NCI-H2081 (cell line): Measurements from ENCODE around the gene ANAPC5.
"Not testable (repeated sequence)": the region's sequence is repeated elsewhere in the genome, so short reads cannot be mapped to it uniquely, and the experiment has no call there.

Source experiments
- DNase-seq, 2 experiments: peaks; one replicate each; lab custom pipeline; 2025; lab: John Stamatoyannopoulos, UW

Gene ANAPC5

DNA sequence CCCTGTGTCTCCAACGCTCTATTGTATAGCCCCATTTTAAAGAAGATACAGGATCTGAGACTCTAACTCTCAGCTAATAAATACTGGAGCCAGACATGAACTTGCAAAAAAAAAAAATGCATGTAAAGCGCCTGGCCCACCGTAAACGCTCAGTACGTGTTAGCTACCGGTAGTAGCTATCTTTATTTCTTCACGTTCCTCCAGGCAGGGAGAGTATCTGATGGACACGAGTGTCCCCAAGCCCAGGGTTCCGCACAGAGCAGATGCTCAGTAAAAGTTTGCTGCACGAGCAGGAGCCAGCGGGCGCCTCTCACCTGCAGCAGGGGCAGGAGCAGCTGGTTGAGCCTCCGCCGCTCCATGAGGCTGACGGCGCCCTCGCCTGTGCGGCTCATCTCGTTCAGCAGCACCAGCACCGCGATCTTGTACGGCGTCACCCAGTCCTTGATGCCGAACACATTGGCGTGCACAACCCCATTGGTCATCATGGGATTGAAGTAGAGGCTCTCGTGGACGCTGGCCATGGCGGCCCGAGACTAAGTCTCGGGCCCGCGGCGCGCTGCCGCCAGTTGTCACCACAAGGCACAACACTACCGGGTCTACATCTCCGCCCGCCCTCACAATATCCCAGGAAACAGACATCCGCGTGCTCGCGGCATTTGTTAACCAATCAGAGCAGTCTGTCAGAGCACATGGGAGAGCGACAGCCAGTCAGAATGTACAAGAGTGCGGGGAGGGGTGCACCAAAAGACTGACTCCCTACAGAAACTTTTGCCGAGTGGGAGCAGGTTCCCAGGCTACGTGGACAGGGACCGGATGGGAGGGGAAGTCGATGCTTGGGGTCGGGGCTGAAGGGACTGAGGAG lies at the start of gene ANAPC5:
Gene ANAPC5, minus strand, starts transcription at position 592 of the 862 bp plus-strand sequence. Its CDS starts 71 bp downstream, at position 521.
- peak; percentile 98 to 99 for DNase-seq

DNA sequence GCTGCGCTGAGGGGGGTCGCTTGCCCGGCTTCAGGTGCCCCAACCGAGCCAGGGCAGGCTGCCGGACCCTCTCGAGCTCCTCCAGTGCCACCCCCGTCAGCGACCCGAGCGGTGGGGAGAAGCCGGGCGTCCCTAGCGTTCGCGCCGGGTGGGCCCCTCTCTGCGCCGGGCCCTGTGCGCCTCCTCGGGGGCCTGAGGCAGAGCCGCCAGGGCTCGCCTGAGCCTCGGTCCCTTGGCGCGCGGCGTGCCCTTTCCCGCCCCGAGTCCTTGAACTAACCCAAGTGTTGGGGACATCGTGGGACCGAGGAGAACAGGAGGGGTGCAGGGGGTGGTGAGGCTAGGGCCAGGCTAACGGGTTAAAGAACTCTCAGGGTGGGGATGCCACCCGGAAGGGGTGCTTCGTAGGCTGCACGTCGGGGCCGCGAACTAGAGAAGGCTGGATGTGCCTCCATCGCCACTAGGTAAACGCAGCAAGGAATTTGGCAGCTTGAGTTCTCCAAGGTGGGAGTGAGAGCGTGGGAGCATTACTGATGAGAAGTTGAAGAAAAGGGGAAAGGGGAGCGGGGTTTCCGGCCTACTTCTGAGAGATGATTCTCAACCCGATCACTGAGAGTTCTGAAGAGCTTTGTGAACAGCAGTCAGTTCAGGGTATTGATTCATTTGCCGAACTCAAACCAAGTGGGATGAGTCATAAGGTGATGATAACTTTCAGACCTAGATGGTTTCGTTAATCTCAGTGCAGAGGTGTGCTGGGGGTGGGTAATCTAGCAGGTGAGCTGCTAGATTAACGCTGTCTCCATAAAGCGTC lies 48.3 kb upstream of the ANAPC5 start:
- peak; percentile 4 to 56 for DNase-seq

DNA sequence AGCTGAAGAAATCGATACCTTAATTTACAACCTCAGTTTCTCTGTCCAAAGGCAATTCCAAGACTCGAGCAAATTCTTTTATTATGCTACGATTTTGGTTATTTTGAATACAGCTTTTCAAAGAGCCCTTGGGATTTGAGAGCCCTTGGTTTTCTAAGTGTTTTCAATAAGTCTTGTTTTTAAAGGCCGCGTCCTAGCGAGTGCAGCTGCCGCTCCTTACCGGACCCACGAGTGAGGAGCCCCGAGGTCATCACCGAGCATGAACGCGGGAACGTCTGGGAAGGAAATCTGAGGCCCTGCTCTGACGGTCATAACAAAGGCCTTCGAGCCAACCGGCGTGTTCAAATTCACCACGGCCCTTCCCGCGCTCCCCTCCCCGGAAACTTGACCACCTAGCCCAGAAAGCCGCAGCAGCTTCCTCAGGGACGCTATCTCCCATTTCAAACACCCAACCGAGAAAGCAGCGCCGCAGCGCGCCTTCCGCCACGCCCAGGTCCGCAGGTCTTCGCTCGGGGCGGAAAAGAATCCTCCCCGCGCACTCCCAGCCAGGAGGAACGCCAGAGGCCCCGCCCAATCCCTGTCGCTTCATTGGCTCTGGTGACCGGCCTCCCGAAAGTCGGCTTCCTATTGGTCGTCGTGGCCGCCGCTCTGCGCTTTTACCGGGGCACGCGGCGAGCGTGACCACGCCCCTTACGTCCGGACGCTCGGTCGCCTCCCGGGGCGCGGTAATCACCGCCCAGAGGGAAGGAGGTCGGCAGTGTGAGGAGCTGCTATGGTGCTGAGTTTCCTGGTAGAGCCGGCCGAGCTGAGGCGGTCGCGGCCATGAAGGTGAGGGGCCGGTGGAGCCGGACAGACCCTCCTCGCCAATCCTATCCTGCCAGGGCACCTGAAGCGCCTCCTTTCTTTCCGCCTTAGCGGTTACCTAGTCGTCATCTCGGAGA lies 47.5 kb upstream of the ANAPC5 start, which contains the start of gene RNF34:
Gene RNF34, plus strand, starts transcription at position 728 of the 941 bp plus-strand sequence. Its CDS starts 95 bp downstream, at position 823.
- peak; percentile 98 to 99 for DNase-seq

GRCh38 chr12:121398355-121398754 lies 46.1 kb upstream of the ANAPC5 start:
- no peak for DNase-seq

DNA sequence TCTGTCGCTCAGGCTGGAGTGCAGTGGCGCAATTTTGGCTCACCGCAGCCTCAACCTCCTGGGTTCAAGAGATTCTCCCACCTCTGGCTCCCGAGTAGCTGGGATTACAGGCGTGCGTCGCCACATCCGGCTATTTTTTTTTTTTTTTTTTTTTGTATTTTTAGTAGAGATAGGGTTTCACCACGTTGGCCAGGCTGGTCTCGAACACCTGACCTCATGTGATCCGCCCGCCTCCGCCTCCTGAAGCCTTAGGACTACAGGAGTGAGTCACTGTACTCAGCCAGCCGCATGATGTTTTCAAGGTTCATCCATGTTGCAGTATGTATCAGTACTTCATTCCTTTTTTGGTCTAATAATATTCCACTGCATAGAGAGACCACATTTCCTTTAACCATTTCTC lies 45.3 kb upstream of the ANAPC5 start:
- no peak for DNase-seq

- DNase-seq = no peak
Observed at GRCh38 chr12:121392325-121392716, 40.1 kb upstream of the ANAPC5 start.

DNA sequence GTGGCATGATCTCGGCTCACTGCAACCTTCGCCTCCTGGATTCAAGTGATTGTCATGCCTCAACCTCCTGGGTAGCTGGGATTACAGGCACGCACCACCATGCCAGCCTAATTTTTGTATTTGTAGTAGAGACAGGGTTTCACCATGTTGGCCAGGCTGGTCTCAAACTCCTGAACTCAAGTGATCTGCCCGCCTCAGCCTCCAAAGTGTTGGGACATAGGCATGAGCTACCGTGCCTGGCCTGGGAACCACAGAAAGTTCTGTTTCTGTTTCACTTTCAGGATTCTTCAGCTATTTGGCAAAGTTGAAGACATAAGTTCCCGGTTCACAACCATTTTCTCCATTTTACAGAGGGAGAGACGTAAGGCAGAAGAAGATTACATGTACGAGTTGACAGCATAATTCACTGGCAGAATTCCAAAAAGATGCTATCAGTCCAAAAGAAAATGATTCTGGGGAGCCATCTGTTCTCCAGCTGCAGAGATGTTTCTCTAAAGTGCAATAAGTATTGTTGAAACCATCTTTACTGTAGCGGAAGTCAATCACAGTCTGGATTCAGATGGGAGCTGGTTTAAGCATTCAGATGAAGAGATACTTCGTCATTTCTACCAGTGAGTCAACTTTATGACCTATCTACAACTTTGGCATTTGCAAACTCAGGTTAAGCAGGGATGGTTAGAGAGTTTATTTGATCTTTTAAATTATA lies 39.6 kb upstream of the ANAPC5 start:
- no peak for DNase-seq

DNA sequence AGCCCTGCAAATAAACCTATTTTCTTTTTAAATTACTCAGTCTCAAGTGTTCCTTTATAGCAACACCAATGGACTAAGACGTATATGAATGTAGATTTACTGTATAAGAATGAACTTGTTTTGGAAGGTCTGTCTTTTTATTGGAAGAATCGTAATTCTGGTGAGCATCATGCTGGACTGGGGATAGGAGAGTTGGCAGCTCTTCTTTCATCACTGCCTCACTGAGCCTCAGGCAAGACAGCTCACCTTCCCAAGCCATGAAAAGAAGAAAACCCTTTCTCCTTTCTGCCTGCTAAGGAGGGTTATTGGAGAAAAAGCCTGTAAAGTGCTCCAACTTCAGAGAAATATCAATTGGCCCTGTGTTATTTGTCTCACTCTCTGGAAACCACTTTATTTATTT lies 38.6 kb upstream of the ANAPC5 start:
- DNase-seq = no peak

- no peak for DNase-seq
Observed at GRCh38 chr12:121388421-121388981, 36.3 kb upstream of the ANAPC5 start.

DNA sequence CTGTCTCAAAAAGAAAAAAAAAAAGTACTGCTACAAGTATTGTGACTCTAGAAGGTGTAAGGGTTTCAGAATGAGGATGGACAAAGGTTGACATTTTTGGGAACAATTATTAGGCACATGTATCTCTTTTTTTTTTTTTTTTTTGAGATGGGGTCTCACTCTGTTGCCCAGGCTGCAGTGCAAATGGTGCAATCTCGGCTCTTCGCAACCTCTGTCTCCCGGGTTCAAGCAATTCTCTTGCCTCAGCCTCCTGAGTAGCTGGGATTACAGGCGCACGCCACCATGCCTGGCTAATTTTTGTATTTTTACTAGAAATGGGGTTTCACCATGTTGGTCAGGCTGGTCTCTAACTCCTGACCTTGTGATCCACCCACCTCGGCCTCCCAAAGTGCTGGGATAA lies 32.7 kb upstream of the ANAPC5 start:
- not testable (repeated sequence) for DNase-seq

- no peak for DNase-seq
Observed at GRCh38 chr12:121383601-121384021, 31.4 kb upstream of the ANAPC5 start.

- no peak for DNase-seq
Observed at GRCh38 chr12:121379945-121380344, 27.7 kb upstream of the ANAPC5 start.

- DNase-seq = no peak
Observed at GRCh38 chr12:121378736-121379135, 26.5 kb upstream of the ANAPC5 start.

DNA sequence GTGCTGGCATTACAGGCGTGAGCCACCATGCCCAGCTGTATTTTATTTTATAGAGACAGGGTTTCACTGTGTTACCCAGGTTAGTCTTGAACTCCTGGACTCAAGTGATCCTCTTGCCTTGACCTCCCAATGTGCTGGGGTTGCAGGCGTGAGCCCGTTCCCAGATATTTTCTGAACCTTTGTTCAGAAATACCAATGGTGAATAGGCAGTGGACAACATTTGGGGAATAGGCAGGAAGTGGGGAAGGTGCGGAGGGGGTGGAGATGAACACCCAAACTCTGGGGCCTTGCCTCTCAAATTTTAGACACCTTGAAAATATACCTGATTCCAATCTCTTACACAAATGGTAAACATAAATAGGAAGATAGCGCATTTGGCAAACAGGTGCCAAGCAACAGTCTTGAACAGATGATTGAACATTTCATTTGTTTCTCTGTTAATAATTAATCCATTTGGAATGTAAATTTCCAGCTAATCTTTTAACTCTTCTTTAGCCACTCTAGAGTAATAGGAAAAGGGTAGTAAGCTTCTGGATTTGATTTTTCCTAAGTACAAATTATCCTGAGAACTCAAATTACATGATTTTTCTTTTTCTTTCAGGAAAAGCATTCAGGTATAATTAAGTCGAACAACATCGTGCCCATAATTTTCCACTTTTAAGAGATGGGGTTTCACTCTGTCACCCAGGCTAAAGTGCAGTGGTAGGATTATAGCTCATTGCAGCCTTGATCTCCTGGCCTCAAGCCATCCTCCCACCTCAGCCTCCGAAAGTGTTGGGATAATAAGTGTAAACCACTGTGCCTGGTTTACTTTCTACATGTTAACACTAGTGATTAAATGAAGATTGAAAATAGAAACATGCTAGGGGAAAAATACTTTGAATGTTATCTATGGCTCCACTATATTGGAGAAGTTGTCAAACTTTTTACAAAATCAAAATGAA lies 24.8 kb upstream of the ANAPC5 start:
- DNase-seq = no peak

DNA sequence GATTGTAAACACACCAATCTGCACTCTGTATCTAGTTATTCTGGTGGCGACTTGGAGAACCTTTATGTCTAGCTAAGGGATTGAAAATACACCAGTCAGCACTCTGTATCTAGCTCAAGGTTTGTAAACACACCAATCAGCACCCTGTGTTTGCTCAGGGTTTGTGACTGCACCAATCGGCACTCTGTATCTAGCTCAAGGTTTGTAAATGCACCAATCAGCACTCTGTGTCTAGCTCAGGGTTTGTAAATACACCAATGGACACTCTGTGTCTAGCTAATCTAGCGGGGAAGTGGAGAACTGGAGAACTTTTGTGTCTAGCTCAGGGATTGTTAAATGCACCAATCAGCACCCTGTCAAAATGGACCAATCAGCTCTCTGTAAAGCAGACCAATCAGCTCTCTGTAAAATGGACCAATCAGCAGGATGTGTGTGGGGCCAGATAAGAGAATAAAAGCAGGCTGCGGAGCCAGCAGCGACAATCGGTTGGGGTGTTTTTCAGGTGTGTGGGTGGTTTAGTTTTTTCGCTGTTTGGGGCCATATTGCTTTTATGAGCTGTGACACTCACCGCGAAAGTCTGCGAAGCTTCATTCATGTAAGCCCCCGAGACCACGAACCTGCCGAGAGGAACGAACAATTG lies 22.9 kb upstream of the ANAPC5 start:
- DNase-seq = not testable (repeated sequence)

DNA sequence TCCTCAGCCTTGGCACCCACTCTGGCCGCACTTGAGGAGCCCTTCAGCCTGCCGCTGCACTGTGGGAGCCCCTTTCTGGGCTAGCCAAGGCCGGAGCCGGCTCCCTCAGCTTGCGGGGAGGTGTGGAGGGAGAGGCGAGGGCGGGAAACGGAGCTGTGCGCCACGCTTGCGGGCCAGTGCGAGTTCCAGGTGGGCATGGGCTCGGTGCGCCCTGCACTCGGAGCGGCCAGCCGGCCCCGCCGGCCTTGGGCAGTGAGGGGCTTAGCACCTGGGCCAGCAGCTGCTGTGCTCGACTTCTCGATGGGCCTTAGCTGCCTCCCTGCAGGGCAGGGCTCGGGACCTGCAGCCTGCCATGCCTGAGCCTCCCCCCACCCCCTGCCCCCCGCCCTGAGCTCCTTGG lies 22.1 kb upstream of the ANAPC5 start:
- DNase-seq = not testable (repeated sequence)

DNA sequence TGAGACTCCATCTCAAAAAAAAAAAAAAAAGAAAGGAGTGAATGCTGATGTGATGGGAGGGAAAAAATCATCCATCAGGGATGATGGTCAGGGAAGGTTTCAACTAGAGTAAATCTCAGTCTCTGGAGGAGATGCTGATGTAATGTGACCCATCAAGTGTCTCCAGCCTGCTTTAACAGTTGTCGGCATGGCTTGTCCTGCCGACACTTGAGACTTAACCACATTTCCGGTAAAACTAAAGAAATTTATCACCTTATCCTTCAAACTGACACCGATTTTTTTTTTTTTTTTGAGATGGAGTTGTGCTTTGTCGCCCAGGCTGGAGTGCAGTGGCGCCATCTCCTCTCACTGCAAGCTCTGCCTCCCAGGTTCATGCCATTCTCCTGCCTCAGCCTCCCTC lies 21.5 kb upstream of the ANAPC5 start:
- DNase-seq = no peak

DNA sequence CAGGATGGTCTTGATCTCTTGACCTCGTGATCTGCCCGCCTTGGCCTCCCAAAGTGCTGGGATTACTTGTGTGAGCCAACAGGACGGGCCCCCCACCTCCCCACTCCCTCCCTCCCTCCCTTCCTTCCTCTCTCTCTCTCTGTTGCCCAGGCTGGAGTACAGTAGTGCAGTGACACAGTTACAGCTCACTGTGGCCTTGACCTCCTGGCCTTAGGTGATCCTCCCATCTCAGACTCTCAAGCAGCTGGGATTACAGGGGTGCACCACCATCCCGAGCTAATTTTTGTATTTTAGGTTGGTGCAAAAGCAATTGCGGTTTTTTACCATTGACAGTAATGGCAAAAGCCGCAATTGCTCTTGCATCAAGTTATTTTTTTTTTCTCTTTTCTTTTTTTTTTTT lies 19.2 kb upstream of the ANAPC5 start:
- DNase-seq = no peak

DNA sequence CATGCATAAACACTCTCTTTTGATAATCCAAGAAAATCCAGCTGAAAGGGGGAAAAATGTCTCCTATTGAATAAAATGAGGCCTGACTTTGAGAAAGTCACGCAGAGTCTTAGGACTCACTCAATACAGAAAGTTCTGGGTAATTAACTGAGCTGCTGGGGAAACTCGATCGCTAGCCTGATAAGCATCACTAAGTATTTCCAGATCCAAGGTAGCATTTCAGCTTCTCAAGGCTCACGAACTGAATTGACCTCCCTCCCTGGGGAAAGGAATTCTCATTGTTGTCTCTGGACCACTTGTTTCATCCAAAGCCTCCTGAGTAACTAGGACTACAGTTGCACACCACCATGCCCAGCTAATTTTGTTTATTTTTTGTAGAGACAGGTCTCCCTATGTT lies 13.8 kb upstream of the ANAPC5 start:
- DNase-seq = no peak
